Brain microvascular endothelial cell (primary cell): ENCODE results near the gene PIK3C3.

Experiments used
- DNase-seq: peaks from one replicate; pipeline ENCODE4 v3.0.0-alpha.2; 2020
- H3K27ac ChIP-seq: fragments of 250-450 bp; sonication (Bioruptor Pico); 2 replicates; pipeline ENCODE4 v1.5.1; 2020; ENCODE audit warnings: mild to moderate bottlenecking, moderate library complexity
- H3K27me3 ChIP-seq: fragments of 250-450 bp; sonication (Bioruptor Pico); replicated peaks from 2 replicates; pipeline ENCODE4 v1.5.1; 2020; ENCODE audit warnings: mild to moderate bottlenecking
- H3K36me3 ChIP-seq: fragments of 250-450 bp; sonication (Bioruptor Pico); replicated peaks from 2 replicates; pipeline ENCODE4 v1.5.1; 2020; ENCODE audit warnings: mild to moderate bottlenecking
- H3K4me3 ChIP-seq: 2 replicates; pipeline ENCODE4 v1.5.1; 2011; ENCODE audit warnings: low read depth, mild to moderate bottlenecking, control low read depth, low read length, moderate library complexity
- CTCF ChIP-seq: IDR thresholded peaks from 2 replicates; pipeline ENCODE4 v1.5.1; 2011; ENCODE audit warnings: low read depth, mild to moderate bottlenecking, moderate library complexity, low read length, control low read depth, inconsistent platforms; ENCODE audit errors: missing control alignments
- in situ Hi-C: cut with HindIII; loops from 2 replicates; pipeline ENCODE4 v1.10.0; 2017; ENCODE audit warnings: low sequenced_read_pairs, low pct_ligation_motif_present

PIK3C3 gene

GRCh38 chr18:41922176-41922575 lies 32.9 kb upstream of the PIK3C3 start:
- in situ Hi-C loops: no loop called here
- Histone ChIP-seq H3K27ac (no peak overlapping the region), H3K36me3 (no peaks in the 10 kb centered on the region), H3K27me3 (no peaks in the 10 kb centered on the region), H3K4me3 (no peak overlapping the region)
- no peak for TF ChIP-seq CTCF
- DNase-seq: no peak

GRCh38 chr18:41922841-41923240 lies 32.2 kb upstream of the PIK3C3 start:
- TF ChIP-seq CTCF: no peak
- Histone ChIP-seq H3K4me3 (no peak overlapping the region), H3K27me3 (no peaks in the 10 kb centered on the region), H3K36me3 (no peaks in the 10 kb centered on the region), H3K27ac (no peak overlapping the region)
- in situ Hi-C loops: no loop called here
- DNase-seq: no peak

GRCh38 chr18:41923446-41923845 lies 31.6 kb upstream of the PIK3C3 start:
- DNase-seq: no peak
- no peaks in the 10 kb centered on the region for H3K36me3 ChIP-seq
- H3K4me3 ChIP-seq: no peak overlapping the region
- H3K27me3 ChIP-seq: no peaks in the 10 kb centered on the region
- no peak for TF ChIP-seq CTCF
- H3K27ac ChIP-seq: no peak overlapping the region
- in situ Hi-C loops: no loop called here

- Histone ChIP-seq H3K27me3 (no peaks in the 10 kb centered on the region), H3K36me3 (no peaks in the 10 kb centered on the region), H3K4me3 (no peak overlapping the region), H3K27ac (no peak overlapping the region)
- in situ Hi-C loops: no loop called here
- no peak for TF ChIP-seq CTCF
- no peak for DNase-seq
Observed at GRCh38 chr18:41928581-41928980, 26.5 kb upstream of the PIK3C3 start.

- no peak overlapping the region for H3K27ac ChIP-seq
- in situ Hi-C loops: no loop called here
- DNase-seq: no peak
- no peaks in the 10 kb centered on the region for H3K27me3 ChIP-seq
- H3K36me3 ChIP-seq: no peaks in the 10 kb centered on the region
- no peak for TF ChIP-seq CTCF
- no peak overlapping the region for H3K4me3 ChIP-seq
Observed at GRCh38 chr18:41932899-41933298, 22.1 kb upstream of the PIK3C3 start.

GRCh38 chr18:41933778-41934177 lies 21.3 kb upstream of the PIK3C3 start:
- in situ Hi-C loops: no loop called here
- no peak for DNase-seq
- TF ChIP-seq CTCF: no peak
- Histone ChIP-seq H3K27me3 (no peaks in the 10 kb centered on the region), H3K4me3 (no peak overlapping the region), H3K36me3 (no peaks in the 10 kb centered on the region), H3K27ac (no peak overlapping the region)
